HCT116 (cell line): ENCODE results near the gene C11orf91. TPM values are rescaled to one million over a fixed set of nuclear protein-coding genes. Genes with fewer than 3 reads are reported as not detected.
"Not testable (repeated sequence)": the region's sequence is repeated elsewhere in the genome, so short reads cannot be mapped to it uniquely, and the experiment has no call there.

ENCODE experiments used
- ATAC-seq: fragments of 200-7000 bp; cut with Tn5 transposase; 2 replicates; pipeline ENCODE4 v1.9.1; 2020; ENCODE audit warnings: mild to moderate bottlenecking, moderate library complexity
- BruUV-seq: library from RNA; stranded (reverse); fragments of 400-500 nt; replicated peaks from 2 replicates; lab custom pipeline; 2021; lab: Mats Ljungman, UMichigan
- CTCF ChIA-PET: fragments of 300-600 bp; sonication (Branson Sonifier 250); formaldehyde crosslinking; loops from one replicate; lab custom pipeline; 2021; ENCODE audit warnings: antibody characterized with exemption; lab: Charles Lee
- POLR2A ChIA-PET: fragments of 300-600, 350-600 bp; sonication (Branson Sonifier 250); formaldehyde crosslinking; loops from one replicate; lab custom pipeline; 2021; ENCODE audit warnings: antibody characterized with exemption; lab: Charles Lee
- RAD21 ChIA-PET, 2 experiments: fragments of 300-600 bp; sonication (Branson Sonifier 250); formaldehyde crosslinking; loops; one replicate each; lab custom pipeline; 2023; ENCODE audit warnings: low total read pairs in 2 of 2; ENCODE audit not compliant: uncharacterized antibody in 2 of 2, unreplicated experiment in 2 of 2, low non-redundant PET in 1 of 2; lab: Charles Lee
- DNase-seq: peaks from one replicate; pipeline ENCODE4 v3.0.0-alpha.2; 2010; ENCODE audit warnings: low read depth, low spot score
- H2AFZ ChIP-seq: fragments of 200-600 bp; shearing (Covaris generic), sonication (generic); 2 replicates; pipeline ENCODE4 v1.6.1; 2017; ENCODE audit warnings: low read depth, mixed run types, mixed read lengths, antibody characterized with exemption, low read length; ENCODE audit not compliant: poor library complexity, severe bottlenecking
- H3K27ac ChIP-seq: 2 replicates; pipeline ENCODE4 v1.5.1; 2012; ENCODE audit warnings: low read depth, low read length
- H3K27me3 ChIP-seq: fragments of 200-600 bp; sonication (generic); 2 replicates; pipeline ENCODE4 v1.6.1; 2016; ENCODE audit warnings: mixed run types, low read length, mixed read lengths; ENCODE audit not compliant: insufficient read depth
- H3K36me3 ChIP-seq, 2 experiments: fragments of 200-500 bp in 1 of 2; fragments of 200-600 bp in 1 of 2; sonication (Bioruptor generic) in 1 of 2; sonication (generic) in 1 of 2; 2 replicates each; pipeline versions ENCODE4 v1.5.1 to v1.6.1; 2014 to 2016; ENCODE audit warnings: low read length in 2 of 2, inconsistent platforms in 1 of 2, mixed read lengths in 1 of 2, mixed run types in 1 of 2; ENCODE audit not compliant: insufficient read depth in 2 of 2, control insufficient read depth in 1 of 2
- H3K4me1 ChIP-seq, 2 experiments: fragments of 200-600 bp in 1 of 2; sonication (generic) in 1 of 2; 2 replicates each; pipeline versions ENCODE4 v1.5.1 to v1.6.1; 2012 to 2017; ENCODE audit warnings: low read length in 2 of 2, inconsistent platforms in 1 of 2, mild to moderate bottlenecking in 1 of 2, mixed read lengths in 1 of 2, mixed run types in 1 of 2, moderate library complexity in 1 of 2; ENCODE audit not compliant: insufficient read depth in 2 of 2, control insufficient read depth in 1 of 2
- H3K4me2 ChIP-seq: fragments of 200-600 bp; sonication (generic); 2 replicates; pipeline ENCODE4 v1.6.1; 2017; ENCODE audit warnings: mixed run types, low read length, mixed read lengths
- H3K4me3 ChIP-seq, 2 experiments: fragments of 200-600 bp in 1 of 2; sonication (generic) in 1 of 2; replicated peaks in 1 of 2; 2 replicates each; pipeline ENCODE4 v1.5.1; 2011 to 2016; ENCODE audit warnings: low read length in 2 of 2, control low read depth in 1 of 2, low read depth in 1 of 2, mild to moderate bottlenecking in 1 of 2, mixed read lengths in 1 of 2, mixed run types in 1 of 2
- H3K79me2 ChIP-seq: fragments of 200-600 bp; sonication (generic); 2 replicates; pipeline ENCODE4 v1.6.1; 2017; ENCODE audit warnings: mild to moderate bottlenecking, mixed run types, low read length, moderate library complexity, mixed read lengths; ENCODE audit not compliant: insufficient read depth
- H3K9ac ChIP-seq: fragments of 200-600 bp; sonication (generic); 2 replicates; pipeline ENCODE4 v1.6.1; 2016; ENCODE audit warnings: low read length, mixed read lengths
- H3K9me2 ChIP-seq: fragments of 200-600 bp; sonication (generic), shearing (Covaris generic); 2 replicates; pipeline ENCODE4 v1.6.1; 2017; ENCODE audit warnings: mixed run types, mild to moderate bottlenecking, moderate library complexity; ENCODE audit not compliant: insufficient read depth
- H3K9me3 ChIP-seq, 2 experiments: fragments of 200-500 bp in 1 of 2; fragments of 200-600 bp in 1 of 2; sonication (Bioruptor generic) in 1 of 2; sonication (generic) in 1 of 2; 2 replicates each; pipeline ENCODE4 v1.6.1; 2014 to 2017; ENCODE audit warnings: low read length in 2 of 2, mixed read lengths in 2 of 2, inconsistent platforms in 1 of 2, low read depth in 1 of 2, mild to moderate bottlenecking in 1 of 2, mixed run types in 1 of 2, moderate library complexity in 1 of 2; ENCODE audit not compliant: control insufficient read depth in 1 of 2, insufficient read depth in 1 of 2
- H4K20me1 ChIP-seq: fragments of 200-600 bp; sonication (generic), shearing (Covaris generic); 2 replicates; pipeline ENCODE4 v1.6.1; 2017; ENCODE audit warnings: mixed run types, mild to moderate bottlenecking, moderate library complexity; ENCODE audit not compliant: insufficient read depth
- EGR1 ChIP-seq: IDR thresholded peaks from 2 replicates; pipeline ENCODE4 v1.6.1; 2012; ENCODE audit warnings: low read depth
- ELF1 ChIP-seq: IDR thresholded peaks from 2 replicates; pipeline ENCODE4 v1.6.1; 2012; ENCODE audit warnings: low read depth, borderline replicate concordance
- JUND ChIP-seq: IDR thresholded peaks from 2 replicates; pipeline ENCODE4 v1.6.1; 2012
- RAD21 ChIP-seq: IDR thresholded peaks from 2 replicates; pipeline ENCODE4 v1.6.1; 2012; ENCODE audit warnings: low read depth, mild to moderate bottlenecking
- SIN3A ChIP-seq: IDR thresholded peaks from 2 replicates; pipeline ENCODE4 v1.6.1; 2012; ENCODE audit warnings: low read depth
- YY1 ChIP-seq: IDR thresholded peaks from 2 replicates; pipeline ENCODE4 v1.6.1; 2011; ENCODE audit warnings: low read length, low read depth, moderate library complexity, mild to moderate bottlenecking; ENCODE audit not compliant: insufficient replicate concordance; ENCODE audit errors: extremely low read depth
- intact Hi-C: fragments of 100-400 bp; cut with micrococcal nuclease; formaldehyde crosslinking; loops from 2 replicates; pipeline ENCODE4 v1.10.0; 2022
- total RNA-seq: library from RNA; stranded (reverse); gene quantifications from one replicate; pipeline ENCODE4 v1.2.1, GENCODE V29; 2021; ENCODE audit not compliant: unreplicated experiment
- TF ChIP-seq, protein P1 (sequence below): IDR thresholded peaks from 2 replicates; pipeline ENCODE4 v1.6.1; 2012

The C11orf91 gene
- total RNA-seq, 1 experiment from 2014 or later = 0.54 TPM

DNA sequence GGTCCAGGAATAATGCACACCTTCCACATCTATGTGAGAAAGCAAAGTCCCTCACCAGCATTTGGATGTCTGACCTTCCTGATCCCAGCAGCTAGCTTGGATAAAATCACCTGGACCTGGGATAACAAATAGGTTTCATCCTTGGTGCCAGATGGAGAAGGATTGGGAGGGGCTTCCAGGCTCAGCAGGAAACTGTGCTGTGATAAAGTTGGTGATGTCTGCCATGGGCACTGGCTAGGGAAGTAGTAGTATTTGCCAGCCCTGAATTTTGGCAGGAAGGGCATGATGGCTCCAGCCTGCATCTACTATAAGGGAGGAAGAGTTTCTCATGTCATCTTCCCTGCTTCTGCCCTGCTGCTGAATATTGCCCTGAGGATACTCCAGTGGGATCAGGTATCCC lies 37.5 kb downstream of the C11orf91 start (continued):
- no peak for TF ChIP-seq YY1
- TF ChIP-seq EGR1 = no peak
- no peak for TF ChIP-seq RAD21
- TF ChIP-seq, protein P1, sequence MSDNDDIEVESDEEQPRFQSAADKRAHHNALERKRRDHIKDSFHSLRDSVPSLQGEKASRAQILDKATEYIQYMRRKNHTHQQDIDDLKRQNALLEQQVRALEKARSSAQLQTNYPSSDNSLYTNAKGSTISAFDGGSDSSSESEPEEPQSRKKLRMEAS = no peak
- no peak for TF ChIP-seq SIN3A
- TF ChIP-seq ELF1 = no peak

DNA sequence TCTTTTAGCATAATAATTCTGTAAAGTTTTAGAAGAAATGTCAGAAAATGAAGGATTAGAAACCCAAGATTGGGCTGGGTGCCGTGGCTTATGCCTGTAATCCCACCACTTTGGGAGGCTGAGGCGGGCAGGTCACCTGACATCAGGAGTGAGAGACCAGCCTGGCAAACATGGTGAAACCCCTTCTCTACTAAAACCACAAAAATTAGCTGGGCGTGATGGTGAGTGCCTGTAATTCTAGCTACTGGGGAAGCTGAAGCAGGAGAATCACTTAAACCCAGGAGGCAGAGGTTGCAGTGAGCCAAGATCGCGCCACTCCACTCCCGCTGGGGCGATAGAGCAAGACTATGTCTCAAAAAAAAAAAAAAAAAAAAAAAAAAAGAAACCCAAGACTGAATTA lies 39.1 kb downstream of the C11orf91 start:
- intact Hi-C loops, H4K20me1 ChIP-seq, H3K4me2 ChIP-seq, H3K9me3 ChIP-seq, RAD21 ChIA-PET, ATAC-seq, H3K27me3 ChIP-seq, H3K4me3 ChIP-seq, CTCF ChIA-PET, H3K9ac ChIP-seq, H3K36me3 ChIP-seq, H3K4me1 ChIP-seq, BruUV-seq, POLR2A ChIA-PET, H2AFZ ChIP-seq, H3K79me2 ChIP-seq, H3K9me2 ChIP-seq, H3K27ac ChIP-seq, DNase-seq: not testable (repeated sequence)

DNA sequence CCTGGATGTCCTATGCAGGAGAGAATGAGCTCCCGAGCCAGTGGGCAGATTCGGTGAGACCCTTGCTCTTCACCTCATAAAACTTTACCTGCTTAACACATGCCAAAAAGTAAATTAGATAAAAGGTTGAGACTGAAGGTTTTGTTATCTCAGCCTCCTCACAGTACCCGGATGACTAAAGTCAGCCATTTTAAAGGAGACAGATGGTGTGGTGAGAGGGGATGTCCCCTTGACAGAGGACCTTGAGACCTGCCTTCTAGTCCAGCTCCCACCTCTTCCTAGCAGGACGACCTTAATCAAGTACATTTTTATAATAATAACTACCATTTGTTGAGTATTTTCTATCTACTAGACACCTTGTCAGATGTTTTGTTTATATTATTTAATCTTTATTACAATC lies 39.7 kb downstream of the C11orf91 start:
- DNase-seq = no peak
- TF ChIP-seq SIN3A (no peak), JUND (no peak)
- H3K9me3 ChIP-seq = no peaks in the 10 kb centered on the region
- H3K27me3 ChIP-seq = no peaks in the 10 kb centered on the region
- H2AFZ ChIP-seq = no peak overlapping the region
- ChIA-PET POLR2A (no interaction called here), RAD21 (no interaction called here), CTCF (no interaction called here)
- intact Hi-C loops = no loop called here
- H3K36me3 ChIP-seq = no peaks in the 10 kb centered on the region
- ATAC-seq = no peak
- no TSS peak for BruUV-seq
- no peak overlapping the region for H3K4me2 ChIP-seq
- no peak overlapping the region for H3K9ac ChIP-seq
- no peaks in the 10 kb centered on the region for H3K4me1 ChIP-seq
- no peaks in the 10 kb centered on the region for H3K9me2 ChIP-seq
- no peak overlapping the region for H3K4me3 ChIP-seq
- H4K20me1 ChIP-seq = no peaks in the 10 kb centered on the region
- no peak overlapping the region for H3K27ac ChIP-seq
- no peaks in the 10 kb centered on the region for H3K79me2 ChIP-seq
